Endothelial cell of umbilical vein (primary cell): ENCODE measurements around the gene TPCN2. TPM values are rescaled to one million over a fixed set of nuclear protein-coding genes. Genes with fewer than 3 reads are reported as not detected.

ENCODE experiments used
- BruUV-seq: library from RNA; stranded (reverse); fragments of 400-500 nt; replicated peaks from 2 replicates; lab custom pipeline; 2021; lab: Mats Ljungman, UMichigan
- CTCF ChIA-PET: fragments of 300-600, 350-600 bp; sonication (Branson Sonifier 250); formaldehyde crosslinking; loops from one replicate; lab custom pipeline; 2021; ENCODE audit warnings: antibody characterized with exemption, inconsistent platforms; lab: Charles Lee
- POLR2A ChIA-PET: fragments of 300-600, 350-600 bp; sonication (Branson Sonifier 250); formaldehyde crosslinking; loops from one replicate; lab custom pipeline; 2021; ENCODE audit warnings: antibody characterized with exemption, inconsistent platforms; lab: Charles Lee
- DNase-seq: peaks from one replicate; pipeline ENCODE4 v3.0.0-alpha.2; 2011; ENCODE audit warnings: low read depth, low spot score
- FAIRE-seq: peaks from 2 replicates; lab custom pipeline; 2011; peaks lifted over from hg19 to GRCh38; lab: Jason Lieb, UNC
- H2AFZ ChIP-seq: 2 replicates; pipeline ENCODE4 v1.6.0; 2012; ENCODE audit warnings: low read depth, low read length, control low read depth, inconsistent platforms
- H3K27ac ChIP-seq: 2 replicates; pipeline ENCODE4 v1.5.1; 2011; ENCODE audit warnings: low read depth, mild to moderate bottlenecking, control low read depth, low read length, moderate library complexity; ENCODE audit not compliant: insufficient read depth
- H3K27me3 ChIP-seq, 2 experiments: 2 replicates each; pipeline versions ENCODE4 v1.6.0 to v1.6.1; 2011; ENCODE audit warnings: low read length in 2 of 2, mixed read lengths in 1 of 2; ENCODE audit not compliant: control insufficient read depth in 2 of 2, insufficient read depth in 2 of 2
- H3K36me3 ChIP-seq, 2 experiments: 2 replicates in 1 of 2; 3 replicates in 1 of 2; pipeline ENCODE4 v1.5.1; 2011; ENCODE audit warnings: low read length in 2 of 2, mild to moderate bottlenecking in 1 of 2, moderate library complexity in 1 of 2; ENCODE audit not compliant: control insufficient read depth in 2 of 2, insufficient read depth in 2 of 2; ENCODE audit errors: extremely low read depth in 1 of 2
- H3K4me1 ChIP-seq: 3 replicates; pipeline ENCODE4 v1.5.1; 2011; ENCODE audit warnings: mild to moderate bottlenecking, low read length; ENCODE audit not compliant: control insufficient read depth, insufficient read depth; ENCODE audit errors: extremely low read depth
- H3K4me2 ChIP-seq: 2 replicates; pipeline ENCODE4 v1.6.1; 2011; ENCODE audit warnings: low read length, control low read depth, mixed read lengths; ENCODE audit not compliant: insufficient read depth
- H3K4me3 ChIP-seq, 3 experiments: fragments of 200-600 bp in 1 of 3; sonication (generic), shearing (Covaris generic) in 1 of 3; replicated peaks in 1 of 3; 2 replicates each; pipeline ENCODE4 v1.5.1; 2011 to 2016; ENCODE audit warnings: control low read depth in 3 of 3, low read length in 3 of 3, mild to moderate bottlenecking in 2 of 3, inconsistent platforms in 1 of 3, low read depth in 1 of 3, moderate library complexity in 1 of 3; ENCODE audit not compliant: insufficient read depth in 1 of 3
- H3K79me2 ChIP-seq: 2 replicates; pipeline ENCODE4 v1.6.0; 2012; ENCODE audit warnings: low read length, inconsistent platforms; ENCODE audit not compliant: control insufficient read depth, insufficient read depth
- H3K9ac ChIP-seq: replicated peaks from 2 replicates; pipeline ENCODE3; 2011; ENCODE audit warnings: low read length, control low read depth; ENCODE audit not compliant: insufficient read depth; ENCODE audit errors: extremely low read depth
- H3K9me1 ChIP-seq: replicated peaks from 3 replicates; pipeline ENCODE4 v1.6.0; 2011; ENCODE audit warnings: mild to moderate bottlenecking, low read length; ENCODE audit not compliant: control insufficient read depth, insufficient read depth; ENCODE audit errors: extremely low read depth
- H3K9me3 ChIP-seq: replicated peaks from 2 replicates; pipeline ENCODE4 v1.5.1; 2012; ENCODE audit warnings: low read length, inconsistent platforms; ENCODE audit not compliant: control insufficient read depth, insufficient read depth
- H4K20me1 ChIP-seq: replicated peaks from 2 replicates; pipeline ENCODE3; 2011; ENCODE audit warnings: mild to moderate bottlenecking, low read length; ENCODE audit not compliant: control insufficient read depth, insufficient read depth; ENCODE audit errors: extremely low read depth
- CTCF ChIP-seq, 2 donors: IDR thresholded peaks; 1 replicate in 1 of 2; 2 replicates in 1 of 2; pipeline ENCODE4 v1.5.1; 2011; ENCODE audit warnings: low read length in 2 of 2, mild to moderate bottlenecking in 2 of 2, moderate library complexity in 2 of 2, control low read depth in 1 of 2, inconsistent platforms in 1 of 2, low read depth in 1 of 2; ENCODE audit not compliant: insufficient read depth in 1 of 2; ENCODE audit errors: extremely low read depth in 1 of 2
- EZH2 ChIP-seq: IDR thresholded peaks from 2 replicates; pipeline ENCODE4 v1.6.1; 2012; ENCODE audit warnings: borderline replicate concordance, low read depth, mild to moderate bottlenecking, moderate library complexity, low read length, inconsistent platforms; ENCODE audit not compliant: severe bottlenecking
- FOS ChIP-seq: IDR thresholded peaks from 2 replicates; pipeline ENCODE4 v1.6.1; 2011; ENCODE audit warnings: mild to moderate bottlenecking, low read length, moderate library complexity, borderline replicate concordance; ENCODE audit not compliant: insufficient read depth
- GATA2 ChIP-seq: IDR thresholded peaks from 2 replicates; pipeline ENCODE4 v1.7.0; 2011; ENCODE audit warnings: low read depth, mild to moderate bottlenecking, moderate library complexity, mixed read lengths, low read length; ENCODE audit not compliant: insufficient read length, insufficient read depth
- JUN ChIP-seq: IDR thresholded peaks from 2 replicates; pipeline ENCODE4 v1.6.1; 2011; ENCODE audit warnings: borderline replicate concordance, low read depth; ENCODE audit not compliant: insufficient read length, insufficient read depth
- MAX ChIP-seq: IDR thresholded peaks from 2 replicates; pipeline ENCODE4 v1.6.1; 2011; ENCODE audit not compliant: insufficient read depth, insufficient read length
- MYC ChIP-seq: IDR thresholded peaks from one replicate; pipeline ENCODE4 v1.6.1; 2011; ENCODE audit warnings: mild to moderate bottlenecking, low read depth, low read length
- POLR2A ChIP-seq: IDR thresholded peaks from 2 replicates; pipeline ENCODE4 v1.6.1; 2012; ENCODE audit warnings: low read depth, mild to moderate bottlenecking, control low read depth, low read length
- POLR2AphosphoS5 ChIP-seq: IDR thresholded peaks from 2 replicates; pipeline ENCODE4 v1.6.1; 2012; ENCODE audit warnings: low read depth, mild to moderate bottlenecking, control low read depth, low read length, moderate library complexity; ENCODE audit not compliant: insufficient read depth
- dilution Hi-C: fragments of 300-500 bp; cut with MboI; formaldehyde crosslinking; loops from one replicate; pipeline ENCODE4 v1.15.0; 2019; ENCODE audit warnings: low sequenced_read_pairs; ENCODE audit not compliant: extremely low pct_ligation_motif_present
- intact Hi-C: fragments of 100-400 bp; cut with micrococcal nuclease; formaldehyde crosslinking; loops from one replicate; pipeline ENCODE4 v1.10.0; 2022
- polyA plus RNA-seq, 4 experiments: library from polyadenylated mRNA; depleted of rRNA in 3 of 4; stranded (reverse) in 3 of 4; unstranded in 1 of 4; fragments of >200 nt; gene quantifications; 2 replicates each; pipeline versions ENCODE4 v1.2.1 to v1.2.3, GENCODE V29; 2011 to 2012; ENCODE audit warnings: missing spikeins in 1 of 4
- total RNA-seq: library from RNA; stranded (reverse); gene quantifications from 2 replicates; pipeline ENCODE4 v1.2.3, GENCODE V29; 2021

TPCN2 gene
- total and polyA plus RNA-seq, 2 donors (not counting 3 experiments of a cell fraction or from before 2014, with no cell fraction given), result 10.3 to 13.4 TPM

- no peak overlapping the region for H3K4me3 ChIP-seq
- H3K27me3 ChIP-seq, result peaks cover 0 to 2% of the 10 kb centered on the region in 2 experiments
- no TSS peak for BruUV-seq
- TF ChIP-seq GATA2 (no peak), MAX (no peak), POLR2A (no peak), FOS (no peak), EZH2 (no peak), CTCF (IDR thresholded peaks at IDR 0.05; ENCODE audit: extremely low read depth in 1 of 2, insufficient read depth in 1 of 2, low read depth in 1 of 2, low read length in 2 of 2) (no peak), POLR2AphosphoS5 (no peak), JUN (no peak), MYC (no peak)
- no peaks in the 10 kb centered on the region for H4K20me1 ChIP-seq
- POLR2A ChIA-PET, result no interaction called here
- no peak overlapping the region for H3K4me2 ChIP-seq
- H3K27ac ChIP-seq, result no peak overlapping the region
- intact Hi-C loops (no loop called here), dilution Hi-C loops (no loop called here)
- H3K9me1 ChIP-seq, result no peaks in the 10 kb centered on the region
- H3K9ac ChIP-seq, result no peak overlapping the region
- H3K4me1 ChIP-seq, result peaks cover 7% of the 10 kb centered on the region
- FAIRE-seq, result no peak
- no peaks in the 10 kb centered on the region for H3K79me2 ChIP-seq
- no peak overlapping the region for H2AFZ ChIP-seq
- CTCF ChIA-PET, result no interaction called here
- H3K36me3 ChIP-seq, result no peaks in the 10 kb centered on the region
- H3K9me3 ChIP-seq, result no peaks in the 10 kb centered on the region
- DNase-seq, result no peak
Measured at GRCh38 chr11:69162505-69162904, 113.8 kb downstream of the TPCN2 start.
